Activated naive CD8-positive, alpha-beta T cell treated with anti-CD3 and anti-CD28 coated beads, Interleukin-2, amount 10 ng/mL, durations not matched to agents 7 days and 5 days (primary cell): Measurements from ENCODE around the gene ACCS. TPM values are rescaled to one million over a fixed set of nuclear protein-coding genes. Genes with fewer than 3 reads are reported as not detected.

Experiments
- ATAC-seq: fragments of 150-1000 bp; cut with Tn5 transposase; one replicate; pipeline ENCODE4 v1.10.0; 2021; ENCODE audit warnings: low read depth, moderate library complexity
- POLR2A ChIA-PET: fragments of 350-600 bp; sonication (Branson Sonifier 250); formaldehyde crosslinking; loops from one replicate; lab custom pipeline; 2021; ENCODE audit warnings: antibody characterized with exemption; lab: Charles Lee
- DNase-seq: peaks from one replicate; pipeline ENCODE4 v3.0.0; 2021
- H3K27ac Mint-ChIP-seq: one replicate; pipeline ENCODE4 v1.8.0; 2022; ENCODE audit warnings: mild to moderate bottlenecking, mixed read lengths
- H3K27me3 Mint-ChIP-seq: one replicate; pipeline ENCODE4 v1.8.0; 2022; ENCODE audit warnings: mild to moderate bottlenecking, moderate library complexity, mixed read lengths
- H3K36me3 Mint-ChIP-seq: one replicate; pipeline ENCODE4 v1.8.0; 2021; ENCODE audit warnings: mild to moderate bottlenecking, mixed read lengths
- H3K4me1 Mint-ChIP-seq: one replicate; pipeline ENCODE4 v1.8.0; 2021; ENCODE audit warnings: mixed read lengths
- H3K4me3 Mint-ChIP-seq: one replicate; pipeline ENCODE4 v1.8.0; 2022; ENCODE audit warnings: mild to moderate bottlenecking, moderate library complexity, mixed read lengths
- H3K9me3 Mint-ChIP-seq: one replicate; pipeline ENCODE4 v1.8.0; 2021; ENCODE audit warnings: mixed read lengths
- total RNA-seq, 2 experiments: library from RNA; stranded (reverse); gene quantifications; one replicate each; pipeline ENCODE4 v1.2.3, GENCODE V29; 2021

The ACCS gene
- total RNA-seq, 2 experiments from 2014 or later, result 14.3 to 14.5 TPM

GRCh38 chr11:44057340-44057739 lies 8.7 kb upstream of the ACCS start:
- ATAC-seq (no peak), DNase-seq (no peak)
- POLR2A ChIA-PET, result no interaction called here
- Mint-ChIP-seq H3K9me3 (no peaks in the 10 kb centered on the region), H3K27me3 (peaks cover 2% of the 10 kb centered on the region), H3K36me3 (no peaks in the 10 kb centered on the region), H3K27ac (no peak overlapping the region), H3K4me1 (no peaks in the 10 kb centered on the region), H3K4me3 (no peak overlapping the region)

DNA sequence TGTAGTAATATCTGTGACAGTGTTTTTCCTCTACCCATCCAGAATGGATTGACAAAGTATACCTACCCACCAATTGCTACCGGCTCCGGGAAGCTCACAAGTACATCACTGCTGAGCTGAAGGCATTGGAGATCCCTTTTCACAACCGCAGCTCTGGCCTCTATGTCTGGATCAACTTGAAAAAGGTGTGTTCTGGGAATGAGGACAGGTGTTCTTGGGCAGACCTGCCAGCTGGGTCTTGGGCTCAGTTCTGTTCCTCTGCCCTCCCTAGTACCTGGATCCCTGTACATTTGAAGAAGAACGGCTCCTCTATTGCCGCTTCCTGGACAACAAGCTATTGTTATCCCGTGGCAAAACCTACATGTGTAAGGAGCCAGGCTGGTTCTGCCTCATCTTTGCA lies 7.8 kb upstream of the ACCS start:
- ATAC-seq (no peak), DNase-seq (no peak)
- no peak overlapping the region for H3K4me3 Mint-ChIP-seq
- no peaks in the 10 kb centered on the region for H3K4me1 Mint-ChIP-seq
- no peaks in the 10 kb centered on the region for H3K9me3 Mint-ChIP-seq
- POLR2A ChIA-PET, result no interaction called here
- no peak overlapping the region for H3K27ac Mint-ChIP-seq
- H3K36me3 Mint-ChIP-seq, result no peaks in the 10 kb centered on the region
- peaks cover 2% of the 10 kb centered on the region for H3K27me3 Mint-ChIP-seq

DNA sequence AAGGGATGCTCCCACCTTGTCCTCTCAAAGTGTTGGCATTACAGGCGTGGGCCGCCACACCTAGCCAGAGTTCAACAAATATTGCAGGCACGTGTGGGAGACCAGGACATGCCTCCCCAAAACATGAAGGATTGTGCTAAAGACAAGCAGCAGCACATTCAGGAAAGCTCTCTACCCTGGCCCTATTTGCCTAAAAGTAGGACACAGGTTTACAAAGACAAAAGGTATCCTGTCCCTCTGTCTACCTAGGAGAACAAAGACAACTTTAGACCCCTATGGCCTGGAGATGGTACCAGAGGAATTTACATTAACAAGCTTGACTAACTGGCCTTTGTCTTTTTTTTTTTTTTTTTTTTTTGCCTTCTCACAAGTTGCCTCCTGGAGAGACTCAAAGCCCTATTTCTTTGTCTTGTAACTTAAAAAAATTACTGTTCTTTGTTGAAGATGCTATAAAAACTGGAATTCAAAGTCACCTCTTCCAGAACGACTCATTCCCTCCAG lies 859 bp upstream of the ACCS start:
- peaks cover 2% of the 10 kb centered on the region for H3K27me3 Mint-ChIP-seq
- POLR2A ChIA-PET, result no interaction called here

DNA sequence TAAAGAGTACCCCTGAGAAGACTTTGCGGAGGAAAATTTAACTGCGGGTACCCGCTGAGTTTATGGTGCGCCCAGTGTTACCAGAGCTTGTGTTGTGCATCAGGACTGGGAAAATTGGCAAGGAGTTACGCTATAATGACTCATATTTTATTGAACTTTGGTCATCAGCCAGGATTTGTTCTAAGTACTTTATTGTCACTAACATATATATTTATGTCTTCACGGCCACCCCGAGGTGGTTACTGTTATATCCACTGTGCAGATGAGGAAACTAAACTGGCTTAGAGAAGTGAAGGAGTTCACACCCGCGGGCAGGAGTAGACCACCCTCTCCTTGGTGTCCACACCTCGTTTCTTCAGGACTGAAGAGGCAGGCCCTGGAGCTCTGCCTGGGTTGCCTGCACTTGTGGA lies 667 bp downstream of the ACCS start:
- peaks cover 9% of the 10 kb centered on the region for H3K36me3 Mint-ChIP-seq
- peak overlapping the region; percentile 82 for H3K4me3 Mint-ChIP-seq
- peaks cover 2% of the 10 kb centered on the region for H3K27me3 Mint-ChIP-seq
- H3K4me1 Mint-ChIP-seq, result peaks cover 17% of the 10 kb centered on the region
- H3K27ac Mint-ChIP-seq, result peak overlapping the region; percentile 83
- ATAC-seq (no peak), DNase-seq (no peak)
- POLR2A ChIA-PET, result interaction anchor here (1.0 to 1.7 kb wide), 3 partner anchors 29 to 386 kb away, joined by 3 to 4 read pairs (median 4); partner anchors contain the start of genes EXT2 and HSD17B12
- no peaks in the 10 kb centered on the region for H3K9me3 Mint-ChIP-seq

More for the DNA sequence above, 859 bp upstream of the ACCS start:
- Mint-ChIP-seq H3K9me3 (no peaks in the 10 kb centered on the region), H3K27ac (peak overlapping the region; percentile 83), H3K4me3 (peak overlapping the region; percentile 82), H3K36me3 (peaks cover 9% of the 10 kb centered on the region), H3K4me1 (peaks cover 17% of the 10 kb centered on the region)
- no peak for ATAC-seq
- DNase-seq, result no peak

DNA sequence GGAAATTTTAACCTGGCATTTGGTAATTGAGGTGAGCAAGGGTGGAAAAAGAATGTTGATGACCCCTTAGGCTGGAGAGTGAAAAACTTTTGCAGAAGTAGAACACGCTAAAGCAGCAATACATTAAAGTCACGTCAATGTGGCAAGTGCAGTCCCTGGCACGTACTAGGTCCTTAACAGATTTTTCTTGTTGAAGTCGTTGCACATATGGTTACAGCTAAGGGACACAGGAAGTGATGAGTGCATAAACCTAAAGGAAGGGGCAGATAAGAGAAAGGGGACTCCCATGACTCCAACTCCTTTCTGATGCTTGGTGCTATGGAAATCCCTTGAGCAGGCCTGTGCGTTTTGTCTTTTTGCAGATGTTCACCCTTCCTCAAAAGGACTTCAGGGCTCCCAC lies 1.2 kb downstream of the ACCS start:
- ATAC-seq (no peak), DNase-seq (no peak)
- POLR2A ChIA-PET, result interaction anchor here (1.7 kb wide), 1 partner anchor 387 kb away, joined by 4 read pairs; the partner anchor contains the start of gene HSD17B12
- peaks cover 9% of the 10 kb centered on the region for H3K36me3 Mint-ChIP-seq
- no peak overlapping the region for H3K27ac Mint-ChIP-seq
- H3K4me3 Mint-ChIP-seq, result peak overlapping the region; percentile 82
- H3K9me3 Mint-ChIP-seq, result no peaks in the 10 kb centered on the region
- H3K4me1 Mint-ChIP-seq, result peaks cover 17% of the 10 kb centered on the region
- H3K27me3 Mint-ChIP-seq, result peaks cover 2% of the 10 kb centered on the region

DNA sequence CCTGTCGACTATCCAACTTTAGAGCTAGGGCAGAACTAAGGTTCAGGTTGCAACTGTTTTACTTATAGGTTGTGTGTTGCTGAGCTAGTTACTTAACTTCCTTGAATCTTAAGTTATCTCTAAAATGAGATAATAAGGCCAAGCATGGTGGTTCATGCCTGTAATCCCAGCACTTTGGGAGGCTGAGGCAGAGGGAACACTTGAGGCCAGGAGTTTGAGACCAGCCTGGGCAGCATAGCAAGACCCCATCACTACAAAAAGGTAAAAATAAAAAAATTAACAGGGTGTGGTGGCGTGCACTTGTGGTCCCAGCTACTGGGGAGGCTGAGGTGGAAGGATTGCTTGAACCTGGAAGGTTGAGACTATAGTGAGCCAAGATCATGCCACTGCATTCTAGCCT lies 2.1 kb downstream of the ACCS start:
- Mint-ChIP-seq H3K4me3 (no peak overlapping the region), H3K4me1 (peaks cover 17% of the 10 kb centered on the region), H3K27ac (no peak overlapping the region)

DNA sequence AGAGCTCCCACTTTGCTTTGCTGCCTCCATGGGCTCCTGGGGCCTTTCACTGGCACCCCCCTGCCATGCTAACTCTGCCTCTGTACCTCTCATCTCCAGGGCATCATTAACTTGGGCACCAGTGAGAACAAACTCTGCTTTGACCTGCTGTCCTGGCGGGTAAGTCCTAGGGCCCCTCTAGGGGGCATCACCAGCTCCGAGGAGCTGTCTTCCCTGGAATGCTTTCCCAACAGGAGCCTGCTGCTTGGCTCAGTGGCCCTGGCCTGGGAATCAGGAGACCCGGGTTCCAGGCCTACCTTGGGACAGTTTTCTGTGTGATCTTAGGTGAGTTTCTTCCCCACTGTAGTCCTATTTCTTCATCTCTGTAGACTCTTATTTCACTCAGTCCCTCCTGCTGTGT lies 5.1 kb downstream of the ACCS start:
- Mint-ChIP-seq H3K4me3 (no peak overlapping the region), H3K27me3 (no peaks in the 10 kb centered on the region), H3K4me1 (peaks cover 11% of the 10 kb centered on the region), H3K9me3 (no peaks in the 10 kb centered on the region), H3K27ac (no peak overlapping the region), H3K36me3 (peaks cover 9% of the 10 kb centered on the region)
- no peak for DNase-seq
- POLR2A ChIA-PET, result no interaction called here
- ATAC-seq, result no peak

More for the DNA sequence above, 2.1 kb downstream of the ACCS start:
- Mint-ChIP-seq H3K27me3 (peaks cover 2% of the 10 kb centered on the region), H3K9me3 (no peaks in the 10 kb centered on the region), H3K36me3 (peaks cover 9% of the 10 kb centered on the region)
- POLR2A ChIA-PET, result interaction anchor here (1.1 kb wide), 1 partner anchor 27 kb away, joined by 3 read pairs; the partner anchor contains the start of gene EXT2
- ATAC-seq (no peak), DNase-seq (no peak)

DNA sequence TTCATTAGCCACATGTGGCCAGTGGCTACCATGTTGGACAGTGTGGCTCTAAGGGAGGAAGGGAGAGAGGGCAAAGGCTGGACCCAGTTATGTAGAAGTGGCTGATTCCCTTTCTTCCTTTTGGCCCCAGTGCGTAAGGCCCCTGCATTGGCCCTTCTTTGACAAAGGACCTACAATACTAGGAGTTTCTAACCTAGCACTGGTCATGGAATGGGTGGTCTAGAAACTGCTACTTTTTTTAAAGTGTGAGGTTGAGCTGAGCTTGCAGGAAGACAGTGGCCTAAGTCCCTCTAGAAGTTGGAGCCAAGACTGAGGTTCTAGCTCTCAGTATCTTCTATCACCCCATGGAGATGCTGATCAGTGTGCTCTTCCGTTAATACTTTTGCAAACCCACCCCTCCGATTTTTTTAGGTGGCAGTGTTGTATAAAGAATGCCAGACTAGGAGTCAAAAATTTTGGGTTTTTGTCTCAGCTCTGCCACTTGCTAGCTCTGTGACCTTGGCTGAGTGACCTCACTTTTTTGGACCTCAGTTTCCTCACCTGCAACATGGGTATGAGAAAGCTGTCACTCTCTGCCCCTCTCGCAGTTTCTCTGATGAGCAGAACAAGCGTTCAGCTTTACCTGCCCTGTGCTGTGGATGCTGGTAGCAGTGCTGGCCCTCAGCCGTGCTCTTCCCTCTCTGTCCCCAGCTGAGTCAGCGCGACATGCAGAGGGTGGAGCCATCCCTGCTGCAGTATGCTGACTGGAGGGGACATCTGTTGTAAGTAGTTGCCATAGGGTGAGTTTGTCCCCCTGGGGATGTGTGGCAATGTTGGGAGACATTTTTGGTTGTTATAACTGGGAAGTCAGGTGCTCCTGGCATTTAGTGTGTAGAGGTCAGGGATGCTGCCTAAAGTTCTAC lies 6.9 kb downstream of the ACCS start:
- H3K27me3 Mint-ChIP-seq, result no peaks in the 10 kb centered on the region
- POLR2A ChIA-PET, result no interaction called here
- H3K4me1 Mint-ChIP-seq, result peaks cover 4% of the 10 kb centered on the region
- H3K9me3 Mint-ChIP-seq, result no peaks in the 10 kb centered on the region
- no peak overlapping the region for H3K4me3 Mint-ChIP-seq
- no peak for ATAC-seq
- H3K27ac Mint-ChIP-seq, result no peak overlapping the region
- peaks cover 5% of the 10 kb centered on the region for H3K36me3 Mint-ChIP-seq
- no peak for DNase-seq

DNA sequence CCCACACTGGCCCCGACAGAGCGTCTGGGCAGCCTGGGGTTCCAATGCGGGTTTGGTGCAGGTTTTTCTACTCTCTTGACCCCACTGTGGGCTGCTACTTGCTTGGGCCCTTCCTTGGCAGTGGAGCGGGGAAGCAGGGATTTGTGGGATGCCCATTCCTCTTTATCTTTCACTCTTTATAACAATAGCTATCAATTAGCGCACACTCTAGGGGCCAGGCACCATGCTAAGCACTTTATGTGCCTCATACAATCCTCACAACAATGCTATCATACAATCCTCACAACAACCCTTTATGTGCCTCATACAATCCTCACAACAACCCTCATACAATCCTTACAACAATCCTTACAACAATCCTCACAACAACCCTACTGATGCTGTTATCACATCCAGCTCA lies 12.7 kb downstream of the ACCS start:
- Mint-ChIP-seq H3K9me3 (no peaks in the 10 kb centered on the region), H3K4me1 (peaks cover 4% of the 10 kb centered on the region), H3K4me3 (no peak overlapping the region), H3K27me3 (no peaks in the 10 kb centered on the region), H3K36me3 (peaks cover 4% of the 10 kb centered on the region), H3K27ac (no peak overlapping the region)
- DNase-seq, result no peak
- ATAC-seq, result no peak
- POLR2A ChIA-PET, result no interaction called here

DNA sequence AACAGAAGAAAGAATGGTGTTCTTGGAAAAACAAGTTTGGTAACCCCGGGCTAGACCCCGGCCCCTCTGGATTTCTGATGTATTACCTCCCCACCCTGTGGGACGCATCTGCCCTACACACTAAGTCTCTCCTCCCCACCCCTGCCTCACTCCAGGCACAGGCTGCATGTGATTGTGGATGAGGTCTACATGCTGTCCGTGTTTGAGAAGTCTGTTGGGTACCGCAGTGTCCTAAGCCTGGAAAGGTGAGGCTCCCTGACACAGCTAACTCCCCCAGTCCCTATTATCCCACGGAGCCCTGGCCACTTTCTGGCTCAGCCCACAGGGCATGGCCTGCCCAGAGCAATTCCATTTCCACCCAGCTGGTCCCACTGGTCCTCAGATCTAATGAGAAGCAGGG lies 13.3 kb downstream of the ACCS start:
- Mint-ChIP-seq H3K27me3 (no peaks in the 10 kb centered on the region), H3K4me3 (no peak overlapping the region), H3K36me3 (peaks cover 4% of the 10 kb centered on the region), H3K27ac (no peak overlapping the region), H3K9me3 (no peaks in the 10 kb centered on the region), H3K4me1 (peaks cover 2% of the 10 kb centered on the region)
- POLR2A ChIA-PET, result no interaction called here
- ATAC-seq, result no peak
- DNase-seq, result no peak

GRCh38 chr11:44080951-44081350 lies 14.9 kb downstream of the ACCS start:
- H3K4me3 Mint-ChIP-seq, result no peak overlapping the region
- no peak overlapping the region for H3K27ac Mint-ChIP-seq
- H3K36me3 Mint-ChIP-seq, result peaks cover 6% of the 10 kb centered on the region
- no peaks in the 10 kb centered on the region for H3K27me3 Mint-ChIP-seq
- H3K4me1 Mint-ChIP-seq, result no peaks in the 10 kb centered on the region
- ATAC-seq (no peak), DNase-seq (no peak)
- H3K9me3 Mint-ChIP-seq, result peaks cover 5% of the 10 kb centered on the region
- POLR2A ChIA-PET, result no interaction called here

DNA sequence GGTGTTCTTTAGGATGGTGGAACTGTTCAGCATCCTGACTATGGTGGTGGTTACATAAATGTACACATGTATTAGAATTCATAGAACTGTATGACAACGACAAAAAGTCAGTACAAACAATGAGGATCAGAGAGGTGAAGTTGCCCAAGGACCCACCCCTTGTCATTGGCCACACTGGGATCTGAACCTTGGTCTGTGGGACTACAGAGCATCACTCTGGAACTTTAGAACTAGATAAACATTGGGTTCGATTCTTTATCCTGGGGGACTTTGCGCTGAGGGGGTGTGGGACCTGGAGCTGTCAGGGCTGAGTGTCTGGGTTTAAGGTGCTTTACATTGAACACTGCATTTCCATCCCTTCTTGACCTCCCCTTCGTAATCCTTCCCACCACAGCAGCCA lies 16.6 kb downstream of the ACCS start:
- no peak overlapping the region for H3K4me3 Mint-ChIP-seq
- H3K36me3 Mint-ChIP-seq, result peaks cover 11% of the 10 kb centered on the region
- H3K9me3 Mint-ChIP-seq, result peaks cover 7% of the 10 kb centered on the region
- ATAC-seq (no peak), DNase-seq (no peak)
- no peak overlapping the region for H3K27ac Mint-ChIP-seq
- POLR2A ChIA-PET, result no interaction called here
- no peaks in the 10 kb centered on the region for H3K4me1 Mint-ChIP-seq
- no peaks in the 10 kb centered on the region for H3K27me3 Mint-ChIP-seq

DNA sequence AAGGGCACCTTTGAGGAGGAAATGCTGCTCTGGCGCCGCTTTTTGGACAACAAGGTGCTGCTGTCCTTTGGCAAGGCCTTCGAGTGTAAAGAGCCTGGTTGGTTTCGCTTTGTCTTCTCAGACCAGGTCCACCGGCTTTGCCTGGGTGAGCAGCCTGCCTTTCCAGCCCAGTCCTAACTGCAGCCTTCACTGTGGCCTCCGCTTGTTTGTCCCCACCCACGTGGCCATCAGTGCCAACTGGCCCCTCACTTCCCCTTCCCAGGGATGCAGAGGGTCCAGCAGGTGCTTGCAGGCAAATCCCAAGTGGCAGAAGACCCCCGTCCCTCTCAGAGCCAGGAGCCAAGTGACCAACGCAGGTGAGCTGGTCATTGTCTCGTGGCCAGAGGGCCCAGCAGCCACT lies 17.4 kb downstream of the ACCS start:
- POLR2A ChIA-PET, result no interaction called here
- DNase-seq, result no peak
- Mint-ChIP-seq H3K9me3 (peaks cover 7% of the 10 kb centered on the region), H3K27me3 (no peaks in the 10 kb centered on the region), H3K4me1 (peaks cover 3% of the 10 kb centered on the region), H3K36me3 (peaks cover 12% of the 10 kb centered on the region), H3K27ac (no peak overlapping the region), H3K4me3 (no peak overlapping the region)
- ATAC-seq, result no peak

DNA sequence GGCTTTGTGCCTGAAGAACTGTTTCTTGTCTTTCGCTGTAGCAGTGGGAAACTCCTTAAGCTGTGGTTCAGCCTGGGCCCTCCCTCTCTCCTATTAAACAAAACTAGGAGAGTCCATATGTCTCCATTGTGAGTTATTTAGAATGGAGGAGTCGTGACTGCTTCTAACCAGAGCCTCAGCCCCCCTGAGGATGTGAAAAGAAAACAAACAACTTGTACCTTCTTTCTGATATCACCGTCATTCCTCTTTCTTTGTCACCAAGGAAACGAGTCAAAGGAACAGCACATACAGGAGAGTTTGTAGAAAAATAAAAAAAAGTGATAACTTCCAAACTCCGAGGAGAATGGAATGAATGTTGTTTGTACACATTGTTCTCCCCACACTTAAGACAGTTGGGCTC lies 17.8 kb downstream of the ACCS start:
- no peaks in the 10 kb centered on the region for H3K27me3 Mint-ChIP-seq
- H3K4me1 Mint-ChIP-seq, result peaks cover 8% of the 10 kb centered on the region
- ATAC-seq, result no peak
- POLR2A ChIA-PET, result no interaction called here
- H3K9me3 Mint-ChIP-seq, result peaks cover 7% of the 10 kb centered on the region
- no peak overlapping the region for H3K27ac Mint-ChIP-seq
- DNase-seq, result no peak
- H3K36me3 Mint-ChIP-seq, result peaks cover 11% of the 10 kb centered on the region
- no peak overlapping the region for H3K4me3 Mint-ChIP-seq
